ENCODE measurements around the gene ABO.
"Not testable (repeated sequence)": the region's sequence is repeated elsewhere in the genome, so short reads cannot be mapped to it uniquely, and the experiment has no call there.

The ABO gene

GRCh38 chr9:133226219-133227171 lies 48.5 kb downstream of the ABO start:
- no peak for DNase-seq (ENCODE audit: low read depth in 1 of 2, low spot score in 1 of 2)

DNA sequence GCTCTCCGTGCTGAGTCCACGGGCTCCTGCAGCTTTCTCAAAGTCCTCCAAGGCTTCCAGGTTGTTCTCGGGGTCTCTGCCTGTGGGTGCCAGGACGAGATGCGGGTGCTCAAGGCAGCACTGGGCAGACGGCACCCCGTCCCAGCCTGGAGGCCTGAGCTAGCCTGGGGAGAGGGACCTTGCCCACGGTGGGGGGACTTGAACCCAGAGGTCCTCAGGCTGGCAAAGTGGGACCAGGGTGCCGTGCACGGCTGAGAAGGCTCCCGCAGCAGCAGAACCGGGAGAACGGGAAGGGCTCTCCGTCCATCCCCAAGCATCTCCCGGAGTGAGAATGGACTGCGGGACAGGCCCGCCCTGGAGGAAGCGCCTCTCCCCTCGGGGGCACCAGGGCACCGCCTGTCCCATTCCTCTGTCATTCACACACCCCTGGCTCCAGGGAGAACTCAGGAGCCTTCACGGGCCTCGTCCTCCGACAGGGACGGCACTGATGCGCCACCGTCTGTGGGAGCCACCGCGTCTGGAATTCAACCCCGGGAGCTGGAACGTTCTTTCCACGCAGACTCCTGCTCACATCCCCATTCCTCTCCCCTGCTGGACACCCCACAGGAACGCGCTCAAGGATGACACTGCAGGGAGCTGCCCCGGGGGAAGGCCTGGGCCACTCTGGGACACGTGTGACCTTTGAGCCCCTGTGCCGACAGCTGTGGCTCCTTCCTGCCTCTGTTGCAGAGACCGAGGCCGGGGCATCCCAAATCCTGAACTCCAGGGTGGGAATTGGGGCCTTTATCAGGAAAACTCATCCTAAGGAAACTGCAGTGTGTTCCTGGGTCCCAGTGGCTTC lies 49.6 kb downstream of the ABO start:
- DNase-seq (ENCODE audit: low read depth in 1 of 2, low spot score in 1 of 2), result no peak

DNA sequence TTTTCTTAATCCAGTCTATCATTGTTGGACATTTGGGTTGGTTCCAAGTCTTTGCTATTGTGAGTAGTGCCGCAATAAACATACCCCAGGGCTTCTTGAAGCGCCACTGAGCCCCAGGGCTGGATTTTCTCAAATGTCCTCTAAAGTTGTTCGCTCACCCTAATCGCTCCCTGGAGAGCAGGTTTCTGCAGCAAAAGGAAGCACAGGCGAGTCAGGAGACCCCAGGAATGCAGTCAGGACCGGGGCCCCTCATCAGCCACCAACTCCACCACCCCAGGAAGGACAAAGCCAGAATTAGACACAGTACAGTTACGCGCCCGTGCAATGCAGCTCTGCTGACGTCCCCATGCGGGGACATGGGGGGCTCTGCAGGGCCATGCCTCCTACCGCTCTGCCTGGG lies 50.2 kb downstream of the ABO start:
- no peak for DNase-seq (ENCODE audit: low read depth in 1 of 2, low spot score in 1 of 2)

- not testable (repeated sequence) for DNase-seq (ENCODE audit: low read depth in 1 of 2, low spot score in 1 of 2)
Measured at GRCh38 chr9:133223159-133223756, 51.7 kb downstream of the ABO start.

- DNase-seq (ENCODE audit: low read depth in 1 of 2, low spot score in 1 of 2), result not testable (repeated sequence)
Measured at GRCh38 chr9:133221994-133222393, 53.0 kb downstream of the ABO start.

- DNase-seq (ENCODE audit: low read depth in 1 of 2, low spot score in 1 of 2), result no peak
Measured at GRCh38 chr9:133221177-133221809, 53.7 kb downstream of the ABO start.

GRCh38 chr9:133218049-133218975 lies 56.7 kb downstream of the ABO start:
- not testable (repeated sequence) for DNase-seq (ENCODE audit: low read depth in 1 of 2, low spot score in 1 of 2)

DNA sequence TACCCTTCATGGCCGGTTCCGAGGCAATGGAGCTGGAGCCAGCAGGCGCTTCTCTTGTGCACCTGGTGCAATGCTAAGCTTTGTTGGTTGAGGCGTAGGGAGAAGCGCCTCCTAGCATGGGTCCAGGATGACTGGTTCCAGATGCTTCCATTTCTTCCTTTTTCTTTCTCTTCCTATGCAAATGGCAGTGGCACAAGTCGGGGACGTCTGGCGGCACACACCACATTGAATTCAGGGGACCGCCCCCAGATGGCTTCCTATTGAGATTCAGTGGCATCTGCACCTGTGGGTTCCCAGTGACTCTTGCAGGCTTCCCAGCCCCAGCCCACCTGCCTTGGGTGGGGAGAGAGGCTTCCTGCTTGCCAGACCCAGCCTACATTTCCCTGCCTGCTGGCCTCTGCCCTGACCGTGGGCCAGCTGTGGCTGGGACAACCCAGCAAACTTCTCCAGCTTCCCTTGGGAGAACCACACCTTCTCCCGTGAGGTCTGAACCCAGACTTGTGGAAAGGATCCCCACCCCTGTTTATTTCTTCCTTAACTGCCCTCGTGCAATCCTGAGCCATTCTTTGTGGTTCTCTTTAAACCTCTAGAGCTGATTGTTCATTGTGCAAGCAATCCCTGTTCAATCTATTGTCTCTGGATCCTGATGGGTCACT lies 57.5 kb downstream of the ABO start:
- not testable (repeated sequence) for DNase-seq (ENCODE audit: low read depth in 1 of 2, low spot score in 1 of 2)

DNA sequence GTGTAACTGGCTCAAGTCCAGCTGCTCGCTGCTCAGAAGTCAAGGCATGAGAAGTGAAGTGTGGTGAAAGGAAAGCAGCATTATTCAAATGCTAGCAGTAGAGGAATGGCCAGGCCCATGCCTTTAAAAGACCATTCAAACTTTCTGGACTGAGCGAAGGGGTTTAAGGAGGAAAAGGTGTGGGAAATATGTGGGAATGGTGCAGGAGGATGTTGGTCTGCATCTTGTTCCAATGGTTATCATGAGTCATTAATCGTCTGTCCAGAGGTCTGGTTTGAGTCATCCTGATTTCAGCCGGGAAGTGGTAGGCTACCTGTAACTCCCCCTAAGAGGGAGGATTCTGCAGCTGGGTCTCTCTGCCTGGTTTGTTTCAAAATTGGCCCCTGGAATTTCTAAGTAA lies 60.7 kb downstream of the ABO start:
- not testable (repeated sequence) for DNase-seq (ENCODE audit: low read depth in 1 of 2, low spot score in 1 of 2)

DNA sequence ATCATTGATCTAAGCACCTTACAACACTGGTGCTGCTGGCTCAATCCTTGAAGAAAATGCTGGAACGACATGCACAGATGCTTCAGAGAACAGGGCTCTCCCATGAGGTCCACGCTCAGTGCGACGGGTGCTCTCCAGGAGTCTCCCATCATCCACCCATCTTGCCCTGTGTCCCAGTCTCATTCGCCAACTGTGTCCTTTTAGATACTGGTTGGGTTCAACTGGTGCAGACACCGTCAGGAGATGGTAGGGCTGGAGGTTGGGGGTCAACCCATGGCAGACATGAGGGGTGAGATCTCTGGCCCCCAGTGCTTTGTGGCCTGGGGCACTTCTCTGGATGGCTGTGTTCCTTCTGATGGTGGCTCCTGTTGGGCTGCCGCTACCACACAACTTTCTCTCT lies 64.4 kb downstream of the ABO start:
- DNase-seq (ENCODE audit: low read depth in 1 of 2, low spot score in 1 of 2), result no peak

GRCh38 chr9:133210202-133210532 lies 64.8 kb downstream of the ABO start:
- DNase-seq (ENCODE audit: low read depth in 1 of 2, low spot score in 1 of 2), result no peak

DNA sequence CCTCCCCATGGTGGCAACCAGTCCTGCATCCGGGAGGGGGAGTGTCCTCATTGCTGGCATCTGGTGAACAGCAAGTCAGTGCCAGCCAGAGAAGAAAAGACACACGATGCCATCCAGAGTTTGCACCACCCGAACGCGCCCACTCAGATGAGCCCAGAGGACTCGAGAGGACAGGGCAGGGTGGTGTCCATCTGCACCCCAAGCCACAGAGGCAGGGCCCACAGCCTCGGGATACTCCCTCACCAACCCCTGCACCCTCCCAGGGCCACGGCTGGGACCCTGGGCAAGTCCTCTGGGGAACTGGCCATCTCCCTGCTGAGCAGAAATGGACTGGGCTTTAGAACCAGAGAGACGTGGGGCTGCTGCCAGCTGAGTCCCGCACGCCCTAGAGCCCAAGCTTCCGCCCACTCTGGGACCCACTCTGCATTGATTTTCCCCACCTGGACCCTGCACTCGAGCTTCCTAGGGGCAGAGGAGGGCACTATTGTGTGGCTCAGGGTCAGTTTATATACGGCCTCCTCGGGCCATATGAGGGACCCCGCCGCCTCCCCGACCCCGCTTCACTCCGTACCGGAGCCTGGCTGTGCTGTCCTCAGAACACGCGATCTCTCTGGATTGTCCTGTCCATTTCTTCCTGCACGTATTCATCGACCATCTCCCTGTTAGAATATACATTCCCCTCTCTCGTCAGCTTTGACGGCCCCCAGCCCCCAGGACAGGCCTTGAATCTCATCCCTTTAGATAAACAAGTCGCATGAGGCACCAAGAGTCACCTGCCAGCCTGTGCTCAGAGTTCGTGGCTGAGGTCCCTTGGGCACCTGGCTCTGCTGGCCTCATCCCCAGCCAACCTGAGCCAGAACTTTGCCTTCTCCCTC lies 65.4 kb downstream of the ABO start:
- not testable (repeated sequence) for DNase-seq (ENCODE audit: low read depth in 1 of 2, low spot score in 1 of 2)

GRCh38 chr9:133208880-133209300 lies 66.1 kb downstream of the ABO start, which contains the start of gene OBP2B:
OBP2B (minus strand) TSS chr9:133209250; CDS start chr9:133209199, 51 bp downstream.
- not testable (repeated sequence) for DNase-seq (ENCODE audit: low read depth in 1 of 2, low spot score in 1 of 2)

DNA sequence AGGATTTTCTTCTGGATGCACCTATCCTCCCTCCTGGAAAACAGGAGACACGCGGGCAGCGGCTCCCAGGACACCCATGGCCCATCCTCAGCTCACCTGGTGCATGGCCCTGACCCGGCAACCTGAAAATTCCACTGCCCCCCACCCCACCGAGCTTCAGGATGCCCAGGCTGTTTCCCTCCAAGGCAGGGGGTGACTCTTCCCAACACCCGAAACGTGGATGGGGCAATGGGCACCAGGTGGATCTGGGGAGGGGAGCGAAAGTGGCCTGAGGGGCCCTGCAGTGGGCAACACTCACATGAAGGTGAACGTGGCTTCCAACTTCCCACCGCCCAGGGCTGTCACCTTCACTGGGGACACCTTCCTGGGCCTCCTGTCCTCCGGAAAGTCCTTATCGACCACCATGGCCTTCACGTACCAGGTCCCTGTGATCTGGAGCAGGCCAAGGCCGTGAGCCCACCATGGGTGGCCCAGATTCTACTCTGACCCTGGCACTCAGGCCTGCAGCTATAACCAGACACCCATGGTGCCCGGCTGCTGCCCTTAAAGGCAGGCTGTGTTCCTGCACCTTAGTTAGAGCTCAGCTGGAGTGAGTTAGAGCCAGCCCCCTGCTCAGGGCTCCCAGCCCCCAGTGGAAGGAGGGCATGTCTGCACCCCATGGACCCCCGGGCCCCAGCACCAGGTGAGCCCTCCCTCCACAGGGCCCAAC lies 66.7 kb downstream of the ABO start:
- not testable (repeated sequence) for DNase-seq (ENCODE audit: low read depth in 1 of 2, low spot score in 1 of 2)

- no peak for DNase-seq (ENCODE audit: low read depth in 1 of 2, low spot score in 1 of 2)
Measured at GRCh38 chr9:133207540-133208170, 67.3 kb downstream of the ABO start.

DNA sequence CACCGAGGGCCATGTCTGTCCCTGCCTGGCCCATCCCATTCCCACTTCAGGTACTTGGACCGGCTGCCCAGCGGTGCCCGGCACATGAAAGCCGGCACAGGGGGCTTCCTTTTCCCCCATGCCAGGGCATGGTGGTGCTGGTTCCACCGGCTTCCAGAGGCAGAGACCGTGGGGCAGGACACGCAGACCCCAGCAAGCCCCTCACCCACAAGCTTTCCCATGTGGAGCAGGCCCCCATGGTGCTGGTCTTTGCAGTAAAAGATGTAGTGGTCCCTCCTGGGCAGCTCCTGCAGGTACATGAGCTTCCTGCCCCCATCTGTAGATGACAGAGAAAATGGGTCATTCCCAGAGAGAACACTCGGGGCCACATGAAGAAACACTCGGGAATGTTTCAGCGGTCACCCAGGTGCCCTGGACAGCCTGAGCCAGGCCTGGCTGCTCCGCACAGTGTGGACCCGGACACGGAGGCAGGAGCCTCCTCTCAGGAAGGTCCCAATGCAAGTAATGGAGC lies 67.9 kb downstream of the ABO start:
- no peak for DNase-seq (ENCODE audit: low read depth in 1 of 2, low spot score in 1 of 2)
